HG03342 (cell line): ENCODE measurements around the gene CUX1.

Source experiments
- ATAC-seq: cut with Tn5 transposase; IDR thresholded peaks from one replicate; pipeline ENCODE4 v1.9.1; 2021; ENCODE audit warnings: mild to moderate bottlenecking, moderate library complexity; ENCODE audit not compliant: unreplicated experiment

Gene CUX1

DNA sequence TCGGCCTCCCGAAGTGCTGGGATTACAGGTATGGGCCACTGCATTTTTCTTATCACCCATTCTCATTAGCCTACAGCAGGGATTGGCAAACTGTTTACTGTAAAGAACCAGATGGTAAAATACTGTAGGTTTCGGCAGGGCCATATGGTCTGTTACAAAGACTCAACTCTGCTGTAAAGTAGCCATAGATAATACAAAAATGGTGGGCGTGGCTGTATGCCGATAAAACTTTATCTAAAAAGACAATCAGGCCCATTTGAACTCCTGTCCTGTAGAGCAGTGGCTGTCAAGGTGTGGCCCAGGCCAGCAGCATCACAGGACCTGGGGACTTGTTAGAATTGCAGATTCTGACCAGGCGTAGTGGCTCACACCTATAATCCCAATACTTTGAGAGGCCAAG, 134.3 kb downstream of the CUX1 start:
- ATAC-seq = no peak

DNA sequence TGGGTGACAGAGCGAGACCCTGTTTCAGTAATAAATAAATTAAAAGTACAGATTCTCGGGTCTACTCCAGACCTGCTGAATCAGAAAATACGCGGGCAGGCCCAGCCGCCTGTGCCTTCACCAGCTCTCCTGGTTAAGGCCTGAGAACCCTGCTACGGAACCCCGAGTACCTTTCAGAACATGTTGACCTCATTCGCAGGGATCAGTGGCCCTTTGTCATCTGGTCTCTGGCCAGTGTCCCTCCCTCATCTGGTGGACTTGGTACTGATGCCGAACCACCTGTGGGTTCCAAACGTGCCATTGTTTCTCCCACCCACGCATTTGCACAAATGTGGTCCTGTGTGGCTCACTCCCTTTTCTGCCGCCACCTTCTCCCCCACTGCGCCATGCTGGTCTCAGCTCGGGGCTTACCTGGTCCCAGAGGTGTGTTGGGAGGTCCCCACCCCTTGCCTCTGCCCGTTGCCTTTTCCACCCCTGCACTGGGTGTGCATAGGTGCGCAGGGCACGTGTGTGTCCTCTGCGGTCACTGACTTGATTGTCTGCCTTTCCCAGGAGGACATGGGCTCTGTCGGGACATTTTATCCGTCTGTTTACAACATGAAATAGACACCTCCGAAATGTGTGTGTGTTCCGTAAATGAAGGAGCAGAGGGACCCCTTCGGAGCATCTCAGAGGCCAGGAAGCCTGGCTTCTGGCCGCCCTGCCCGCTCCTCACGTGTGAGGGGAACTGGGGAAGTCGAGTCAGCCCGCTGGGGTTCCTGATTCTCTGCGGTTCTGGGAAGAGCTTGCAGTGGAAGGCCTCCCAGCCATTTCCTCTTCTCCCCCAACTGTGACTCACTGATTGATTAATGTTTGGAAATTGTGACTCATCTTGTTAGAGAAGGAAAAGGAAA, 135.2 kb downstream of the CUX1 start:
- no peak for ATAC-seq

DNA sequence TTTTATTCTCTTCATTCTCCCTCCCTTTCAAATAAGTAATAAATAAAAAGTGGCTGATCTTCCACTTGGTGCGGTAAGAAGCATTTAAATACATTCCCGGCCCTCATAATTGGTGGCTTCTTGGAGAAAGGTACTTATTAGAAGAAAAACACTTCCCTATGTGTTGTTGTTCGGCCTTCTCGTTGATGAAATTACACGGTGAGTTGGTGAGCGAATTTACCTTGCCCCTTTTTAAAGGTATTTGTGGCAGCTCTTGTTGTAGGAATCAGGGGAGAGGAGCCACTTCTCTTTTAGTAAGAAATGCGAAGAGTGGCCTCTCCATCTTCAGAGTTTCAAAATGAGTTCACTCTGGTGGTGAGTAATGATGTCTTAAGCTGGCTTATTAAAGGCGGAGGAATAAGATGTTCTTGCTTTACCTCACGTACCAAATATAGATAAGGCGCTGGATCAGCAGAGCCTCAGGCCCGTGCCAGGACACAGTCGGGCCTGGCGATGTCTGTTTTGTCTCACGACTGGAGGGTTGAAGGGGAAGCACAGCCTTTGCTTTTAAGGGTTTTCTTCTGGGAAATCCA, 135.9 kb downstream of the CUX1 start:
- peak; percentile 57 for ATAC-seq

DNA sequence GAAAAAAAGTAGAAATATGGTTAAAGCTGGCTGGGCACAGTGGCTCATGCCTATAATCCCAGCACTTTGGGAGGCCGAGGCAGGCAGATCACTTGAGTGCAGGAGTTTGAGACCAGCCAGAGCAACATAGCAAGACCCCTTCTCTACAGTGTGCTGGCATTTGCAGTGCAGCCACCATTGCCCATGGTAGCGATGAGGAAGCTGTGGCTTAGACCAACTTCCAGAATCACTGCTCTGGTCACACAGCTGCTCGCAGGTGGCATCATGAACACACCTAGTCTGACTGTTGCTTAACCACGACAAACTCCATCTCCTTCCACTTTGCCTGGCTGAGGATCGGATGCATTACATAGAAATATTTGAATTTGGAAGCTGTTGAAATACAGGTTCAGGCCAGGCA, 137.1 kb downstream of the CUX1 start:
- no peak for ATAC-seq

DNA sequence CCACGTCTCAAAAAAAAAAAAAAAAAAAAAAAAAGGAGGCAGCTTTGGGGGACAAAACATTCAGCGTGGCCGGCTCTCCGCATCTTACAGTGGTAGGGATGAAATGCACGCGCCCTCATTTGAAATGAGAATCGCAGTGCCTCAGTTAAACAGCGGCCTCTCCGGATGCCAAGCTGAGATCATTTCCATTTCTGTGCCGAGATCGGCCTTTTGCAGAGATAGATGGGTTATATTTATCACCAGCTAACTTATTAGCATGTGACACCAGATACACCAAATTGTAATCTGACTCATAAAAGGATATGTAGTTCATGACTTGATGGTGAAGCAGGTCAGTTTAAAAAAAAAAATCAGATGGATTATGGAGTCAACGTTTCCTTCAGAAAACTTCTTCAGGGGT, 138.7 kb downstream of the CUX1 start:
- no peak for ATAC-seq

DNA sequence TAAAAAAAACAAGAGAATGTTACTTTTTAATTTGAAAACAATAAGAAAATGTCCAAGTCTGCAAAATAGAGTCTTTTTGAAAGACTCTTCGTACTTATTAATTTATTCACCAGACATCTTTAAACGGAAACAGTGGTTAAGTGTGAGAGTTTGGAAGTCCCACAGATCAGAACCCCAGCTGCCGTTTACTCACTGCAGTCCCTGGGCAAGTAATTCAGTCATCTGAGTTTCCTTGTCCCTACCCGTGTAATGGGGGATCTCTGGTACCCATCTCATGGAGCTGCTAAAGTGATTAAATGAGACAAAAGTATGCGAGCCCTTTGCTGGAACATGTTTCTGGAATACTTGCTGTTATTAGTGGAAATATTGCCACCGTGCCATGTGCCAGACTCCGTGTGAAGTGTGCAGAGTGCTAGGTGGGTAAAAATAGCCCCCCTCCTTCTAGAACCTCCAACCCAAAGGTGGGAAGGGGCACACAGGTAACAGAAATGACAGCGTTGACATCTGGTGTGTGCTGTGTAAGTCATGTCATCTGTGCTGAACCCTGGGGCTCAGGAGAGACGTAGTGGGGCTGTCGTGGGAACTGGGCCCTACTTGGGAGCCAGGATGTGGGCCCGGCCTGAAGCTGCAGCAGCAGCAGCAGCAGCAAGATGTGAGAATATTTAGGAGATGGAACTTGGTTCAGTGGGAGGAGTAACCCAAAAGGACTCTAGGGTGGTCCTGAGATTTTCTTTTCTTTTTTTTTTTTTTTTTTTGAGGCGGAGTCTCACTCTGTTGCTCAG, 140.5 kb downstream of the CUX1 start:
- ATAC-seq = no peak

DNA sequence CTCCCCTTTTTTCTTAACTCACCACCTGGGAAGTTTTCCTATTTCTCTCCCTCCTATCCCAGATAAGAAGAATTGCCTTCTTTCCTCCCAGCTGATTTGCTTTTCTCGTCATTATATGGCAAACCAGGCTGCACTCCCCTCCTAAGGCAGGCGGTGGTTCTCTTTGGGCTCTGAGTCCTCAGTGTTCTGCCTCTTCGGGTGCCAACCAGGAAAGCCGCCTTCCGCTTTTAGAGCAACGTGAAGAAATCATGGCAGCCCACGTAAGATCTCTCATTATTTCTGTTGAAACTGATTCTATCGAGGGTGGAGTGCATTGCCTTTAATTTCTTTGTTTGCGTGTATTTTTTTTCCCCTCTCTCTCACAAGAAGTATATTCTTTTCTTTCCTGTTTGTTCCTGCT, 141.9 kb downstream of the CUX1 start:
- ATAC-seq = no peak

DNA sequence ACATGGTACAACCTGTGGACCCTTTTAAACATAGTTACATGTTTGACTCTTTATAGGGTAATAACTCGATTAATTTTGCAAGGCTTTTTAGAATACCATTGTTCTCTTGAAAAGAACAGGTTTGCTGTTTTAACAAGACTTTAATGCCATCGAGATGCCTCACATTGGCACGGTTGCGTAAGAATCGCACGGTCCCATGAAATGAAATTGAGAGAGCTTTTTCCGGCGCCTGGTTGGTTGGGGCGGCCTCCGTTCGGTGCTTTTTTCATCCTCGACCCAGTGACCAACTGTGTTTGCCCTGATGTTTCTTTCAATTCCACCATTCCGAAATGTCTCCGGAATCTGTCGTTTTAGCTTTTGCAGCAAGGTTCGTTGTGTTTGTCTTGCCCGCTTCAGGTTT, 142.4 kb downstream of the CUX1 start:
- no peak for ATAC-seq

DNA sequence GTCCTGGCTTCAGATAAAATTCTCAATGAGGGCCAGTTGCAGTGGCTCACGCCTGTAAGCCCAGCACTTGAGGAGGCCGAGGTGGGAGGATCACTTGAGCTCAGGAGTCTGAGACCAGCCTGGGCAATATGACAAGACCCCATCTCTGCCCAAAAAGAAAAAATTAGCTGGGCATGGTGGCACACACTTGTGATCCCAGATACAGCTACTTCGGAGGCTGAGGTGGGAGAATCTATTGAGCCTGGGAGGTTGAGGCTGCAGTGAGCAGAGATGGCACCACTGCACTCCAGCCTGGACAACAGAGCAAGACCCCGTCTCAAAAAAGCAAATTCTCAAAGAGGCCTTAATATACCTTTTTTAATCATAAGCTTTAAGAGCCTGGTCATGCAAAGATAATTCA, 142.9 kb downstream of the CUX1 start:
- no peak for ATAC-seq

DNA sequence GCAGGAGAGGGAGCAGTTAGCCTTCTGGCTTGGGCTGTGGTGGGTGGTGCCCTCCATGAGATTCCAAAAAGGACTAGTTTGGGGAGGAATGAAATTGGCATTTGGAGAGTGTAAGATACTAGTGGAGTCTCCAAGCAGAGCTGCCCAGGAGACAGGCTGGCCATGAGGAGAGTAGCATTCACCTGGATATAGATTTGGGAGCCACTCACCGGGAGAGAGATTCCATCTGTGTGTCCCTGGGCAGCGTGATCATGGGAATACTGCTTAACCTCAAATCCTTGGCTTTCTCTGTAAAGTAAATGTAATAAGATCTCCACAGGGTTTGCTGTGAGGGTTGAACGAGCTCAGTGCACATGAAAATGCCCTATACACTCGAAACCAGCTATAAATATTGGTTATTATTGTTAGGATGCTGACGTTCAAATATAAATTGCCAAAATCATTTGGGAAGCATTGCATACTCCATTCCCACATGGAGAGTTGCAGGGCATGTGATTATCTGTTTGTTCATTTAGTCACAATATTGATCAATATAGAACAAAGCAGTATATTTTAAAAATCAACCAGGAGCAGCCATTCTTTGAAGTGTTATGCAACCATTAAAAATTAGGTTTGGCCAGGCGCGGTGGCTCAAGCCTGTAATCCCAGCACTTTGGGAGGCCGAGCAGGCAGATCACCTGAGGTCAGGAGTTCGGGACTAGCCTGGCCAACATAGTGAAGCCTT, 143.7 kb downstream of the CUX1 start:
- ATAC-seq = no peak

DNA sequence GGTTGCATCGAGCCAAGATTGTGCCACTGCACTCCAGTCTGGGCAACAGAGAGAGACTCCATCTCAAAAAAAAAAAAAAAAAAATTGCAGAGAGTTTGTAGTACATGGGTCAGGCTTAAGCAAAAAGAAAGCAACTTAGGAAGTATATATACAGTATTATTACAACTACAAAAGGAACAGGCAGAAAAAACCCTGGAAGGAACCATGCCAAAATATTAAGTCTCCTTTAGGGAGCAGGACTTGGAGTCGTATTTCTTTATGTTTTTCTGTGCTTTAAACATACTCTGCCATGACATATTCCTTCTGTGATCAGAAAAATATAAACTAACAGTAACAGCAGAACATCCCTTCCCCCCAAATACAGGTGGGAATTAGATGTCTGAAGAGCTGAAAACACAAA, 144.4 kb downstream of the CUX1 start:
- ATAC-seq = no peak

DNA sequence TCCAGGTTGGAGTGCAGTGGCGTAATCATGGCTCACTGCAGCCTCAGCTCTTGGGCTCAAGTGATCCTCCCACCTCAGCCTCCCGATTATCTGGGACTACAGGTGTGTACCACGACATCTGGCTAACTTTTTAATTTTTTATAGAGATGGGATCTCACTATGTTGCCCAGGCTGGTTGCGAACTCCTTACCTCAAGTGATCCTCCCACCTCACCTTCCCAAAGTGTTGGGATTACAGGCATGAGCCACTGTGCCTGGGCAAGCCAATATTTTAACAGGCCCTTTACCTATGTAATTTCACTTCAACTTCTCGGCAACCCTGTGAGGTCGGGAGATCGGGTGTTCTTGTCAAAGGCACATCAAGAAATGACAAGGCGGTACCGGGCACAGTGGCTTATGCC, 146.3 kb downstream of the CUX1 start:
- ATAC-seq = no peak

DNA sequence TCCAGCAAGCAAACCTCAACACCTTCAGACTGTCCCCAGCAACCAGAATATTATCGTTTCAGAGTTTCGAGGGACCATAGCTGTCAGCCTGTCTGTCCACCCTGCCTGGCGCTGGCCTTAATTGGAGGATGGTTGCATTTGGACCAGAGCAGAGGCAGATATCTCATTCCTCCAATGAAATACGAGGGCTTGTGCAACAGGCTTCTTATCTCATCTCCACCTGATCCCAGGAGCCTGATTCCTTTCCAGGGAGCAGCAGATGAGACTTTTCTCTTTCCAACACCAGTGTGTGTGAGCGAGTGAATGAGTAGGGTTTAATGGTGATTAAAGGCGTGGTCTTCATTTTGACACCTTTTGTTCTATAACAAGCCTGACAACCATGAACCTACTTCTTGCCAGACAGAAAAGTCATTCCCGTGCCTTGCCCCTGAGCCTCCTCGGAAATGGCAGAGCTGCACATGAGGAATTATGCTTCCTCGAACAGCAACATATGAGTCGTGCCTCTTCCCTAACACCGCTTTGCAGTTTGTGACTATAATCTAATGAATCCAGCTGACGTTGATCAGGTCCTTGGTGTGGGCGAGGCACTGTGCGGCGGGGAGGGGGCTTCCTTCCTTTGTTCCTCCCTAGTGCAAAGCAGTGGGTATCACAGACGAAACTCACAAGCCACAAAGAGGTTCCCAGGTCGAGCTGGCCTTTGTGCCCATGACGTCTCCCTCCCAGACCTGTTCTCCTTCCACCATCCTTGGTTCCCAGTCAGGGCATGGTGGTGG, 147.4 kb downstream of the CUX1 start:
- no peak for ATAC-seq

DNA sequence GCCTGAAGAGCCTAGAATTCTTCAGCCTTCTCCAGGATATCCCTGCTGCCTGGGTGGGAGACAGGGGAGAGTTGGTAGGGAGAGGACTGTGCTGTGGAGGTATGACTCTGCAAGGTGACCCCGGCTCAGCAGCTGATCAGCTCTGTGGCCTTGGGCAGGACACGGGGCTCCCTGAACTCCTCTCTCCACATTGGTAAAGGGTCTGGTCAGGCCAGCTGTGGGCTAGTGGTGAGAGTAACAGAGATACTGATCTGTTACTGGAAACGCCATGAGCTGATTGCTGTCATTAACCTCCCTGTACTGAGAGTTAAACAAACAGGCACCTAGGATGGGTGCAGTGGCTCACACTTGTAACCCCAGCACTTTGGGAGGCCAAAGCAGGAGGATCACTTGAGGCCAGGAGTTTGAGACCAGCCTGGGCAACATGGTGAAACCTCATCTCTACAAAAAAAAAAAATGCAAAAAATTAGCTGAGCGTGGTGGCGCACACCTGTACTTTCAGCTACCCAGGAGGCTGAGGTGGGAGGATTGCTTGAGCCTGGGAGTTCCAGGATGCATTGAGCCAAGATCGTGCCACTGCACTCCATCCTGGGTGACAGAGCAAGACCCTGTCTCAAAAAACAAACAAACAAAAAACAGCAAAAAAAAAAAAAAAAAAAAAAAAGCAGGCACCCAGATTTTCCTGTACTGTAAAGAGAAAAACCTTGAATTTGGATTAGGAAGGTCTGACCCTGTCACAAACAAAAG, 151.5 kb downstream of the CUX1 start:
- no peak for ATAC-seq

DNA sequence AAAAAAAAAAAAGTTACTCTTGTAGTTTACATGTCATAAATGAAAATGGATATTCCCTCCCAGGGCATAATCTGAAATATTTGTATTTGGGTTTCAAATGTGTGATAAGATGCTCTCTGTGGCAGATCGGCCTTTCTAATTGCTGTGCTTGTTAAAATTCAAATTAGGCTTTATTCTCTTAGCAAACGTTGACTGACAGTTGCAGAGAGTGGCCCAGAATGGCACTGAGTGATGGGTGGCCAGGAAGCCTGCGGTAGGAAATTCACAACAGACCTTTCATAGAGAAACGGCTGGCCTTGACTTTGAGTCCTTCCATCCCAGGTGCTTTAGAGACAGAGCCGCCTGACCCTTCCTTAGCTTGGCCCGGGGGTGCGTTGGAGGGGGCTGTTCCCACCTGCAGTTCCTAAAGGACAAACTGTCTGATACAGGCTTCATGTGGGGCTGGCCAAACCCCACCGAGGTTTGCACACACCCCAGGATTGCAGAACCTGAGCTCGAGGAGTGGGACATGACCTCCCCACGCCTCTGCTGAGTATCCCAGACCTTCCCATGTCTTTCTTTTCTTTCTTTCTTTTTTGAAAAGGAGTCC, 152.7 kb downstream of the CUX1 start:
- ATAC-seq = no peak

DNA sequence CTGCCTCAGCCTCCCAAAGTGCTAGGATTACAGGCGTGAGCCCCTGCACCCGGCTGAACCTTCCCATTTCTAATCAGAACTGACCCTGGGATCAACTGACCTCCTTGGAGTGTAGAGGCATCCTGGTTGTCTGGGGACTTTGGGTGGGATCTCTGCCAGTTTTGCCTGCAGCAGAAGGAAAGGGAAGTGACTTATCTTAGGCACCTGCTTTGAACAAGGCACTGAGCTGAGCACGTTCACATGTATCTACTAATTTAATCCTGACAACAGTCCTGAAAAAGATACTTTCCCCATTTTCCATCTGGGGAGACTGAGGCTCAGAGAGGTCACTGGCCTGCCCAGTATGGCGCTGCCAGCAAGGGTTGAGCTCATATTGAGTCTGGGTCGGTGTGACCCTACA, 153.4 kb downstream of the CUX1 start:
- ATAC-seq = no peak

DNA sequence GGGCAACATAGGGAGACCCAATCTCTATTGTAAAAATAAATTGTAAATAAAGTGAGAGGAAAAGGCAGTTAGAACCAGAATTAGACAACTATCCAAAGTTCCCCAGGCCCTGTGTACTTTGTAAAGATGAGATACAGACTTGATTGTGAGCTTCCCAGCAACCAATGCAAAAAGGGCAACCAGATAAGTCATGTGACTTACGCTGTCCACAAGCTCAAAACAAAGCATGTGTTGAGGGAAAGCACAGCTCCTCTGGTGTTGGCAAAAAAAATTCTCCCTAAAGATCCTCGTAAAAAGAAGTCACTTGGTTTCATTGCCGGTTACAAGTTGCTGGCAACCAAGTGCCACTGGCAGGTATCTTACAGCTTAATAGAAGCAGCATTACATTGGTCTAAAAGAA, 154.0 kb downstream of the CUX1 start:
- ATAC-seq = no peak

DNA sequence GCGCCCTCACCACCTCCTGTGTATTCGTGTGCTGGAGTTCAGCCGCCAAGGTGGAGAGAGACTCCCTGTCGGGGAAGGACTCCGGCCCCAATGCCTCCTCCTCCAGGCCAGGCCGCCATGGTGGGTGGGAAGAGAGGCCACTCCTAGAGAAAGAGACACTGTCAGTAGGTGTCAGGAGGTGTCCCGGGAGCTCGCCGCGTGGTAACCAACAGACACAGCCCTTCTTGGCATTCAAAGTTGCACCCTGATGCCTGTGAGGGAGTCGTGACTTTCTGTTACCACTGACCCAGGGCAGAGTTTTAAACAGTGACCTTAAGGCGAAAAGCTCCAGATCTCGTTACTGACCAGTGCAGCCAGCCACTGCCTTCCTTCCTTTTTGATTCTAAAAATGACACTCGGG, 155.2 kb downstream of the CUX1 start:
- ATAC-seq = no peak

DNA sequence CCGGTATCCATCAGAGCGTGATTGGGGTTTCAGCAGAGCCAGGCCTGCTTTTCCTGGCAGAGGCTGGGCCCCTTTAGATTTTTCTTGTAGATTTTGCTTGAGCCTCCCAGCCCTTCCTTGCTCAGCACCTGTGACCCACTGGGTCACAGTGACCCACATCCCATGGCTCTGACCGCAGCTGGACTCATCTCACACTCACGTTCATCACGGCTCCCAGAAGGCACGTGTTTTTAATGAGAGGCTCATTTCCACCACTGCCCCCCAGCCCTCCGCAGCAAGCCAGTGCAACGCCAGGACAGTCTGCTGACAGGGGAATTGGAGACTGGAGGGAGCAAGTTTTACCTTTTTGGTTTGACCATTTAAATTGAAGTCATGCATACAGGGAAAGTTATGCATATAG, 155.7 kb downstream of the CUX1 start:
- no peak for ATAC-seq
